HG03521 (cell line): ENCODE data around the gene TRIM28.

Source experiments
- ATAC-seq: cut with Tn5 transposase; IDR thresholded peaks from one replicate; pipeline ENCODE4 v1.9.1; 2021; ENCODE audit warnings: mild to moderate bottlenecking, moderate library complexity; ENCODE audit not compliant: unreplicated experiment

TRIM28 gene

DNA sequence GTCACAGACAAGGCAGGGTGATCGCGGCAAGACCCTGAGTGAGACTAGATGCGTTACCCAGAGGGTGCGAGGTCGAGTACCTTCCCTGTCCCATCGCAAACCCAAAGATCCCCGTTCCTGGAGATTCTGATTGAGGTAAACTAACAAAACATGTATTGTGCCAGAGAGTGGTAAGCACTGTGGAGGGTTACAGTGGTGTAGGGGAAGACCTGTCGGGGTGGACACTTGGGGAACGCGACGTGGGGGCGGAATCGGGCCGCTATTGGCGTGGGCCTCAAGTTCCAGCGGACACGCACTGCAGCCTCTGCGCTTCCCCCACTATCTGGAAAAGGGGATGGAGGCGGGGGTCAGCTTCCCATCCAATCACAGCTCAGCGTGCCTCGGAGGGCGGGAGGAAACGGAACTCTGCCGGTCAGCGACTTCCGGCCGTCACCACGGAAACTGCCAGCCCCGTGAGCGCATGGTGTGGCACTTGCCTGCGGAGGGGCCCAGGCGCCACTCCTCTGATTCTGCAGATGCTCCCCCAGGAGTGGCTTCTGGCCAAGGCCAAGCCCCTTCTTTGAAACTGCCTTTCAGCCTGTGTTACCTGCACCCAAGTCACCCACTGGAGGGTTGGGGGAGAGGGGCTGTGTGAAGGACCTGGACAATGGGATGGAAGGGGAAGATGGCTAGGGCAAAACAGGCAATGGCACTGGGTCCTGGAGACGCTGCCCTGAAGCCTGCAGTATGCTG is 15.6 kb downstream of the TRIM28 start:
- ATAC-seq = no peak

DNA sequence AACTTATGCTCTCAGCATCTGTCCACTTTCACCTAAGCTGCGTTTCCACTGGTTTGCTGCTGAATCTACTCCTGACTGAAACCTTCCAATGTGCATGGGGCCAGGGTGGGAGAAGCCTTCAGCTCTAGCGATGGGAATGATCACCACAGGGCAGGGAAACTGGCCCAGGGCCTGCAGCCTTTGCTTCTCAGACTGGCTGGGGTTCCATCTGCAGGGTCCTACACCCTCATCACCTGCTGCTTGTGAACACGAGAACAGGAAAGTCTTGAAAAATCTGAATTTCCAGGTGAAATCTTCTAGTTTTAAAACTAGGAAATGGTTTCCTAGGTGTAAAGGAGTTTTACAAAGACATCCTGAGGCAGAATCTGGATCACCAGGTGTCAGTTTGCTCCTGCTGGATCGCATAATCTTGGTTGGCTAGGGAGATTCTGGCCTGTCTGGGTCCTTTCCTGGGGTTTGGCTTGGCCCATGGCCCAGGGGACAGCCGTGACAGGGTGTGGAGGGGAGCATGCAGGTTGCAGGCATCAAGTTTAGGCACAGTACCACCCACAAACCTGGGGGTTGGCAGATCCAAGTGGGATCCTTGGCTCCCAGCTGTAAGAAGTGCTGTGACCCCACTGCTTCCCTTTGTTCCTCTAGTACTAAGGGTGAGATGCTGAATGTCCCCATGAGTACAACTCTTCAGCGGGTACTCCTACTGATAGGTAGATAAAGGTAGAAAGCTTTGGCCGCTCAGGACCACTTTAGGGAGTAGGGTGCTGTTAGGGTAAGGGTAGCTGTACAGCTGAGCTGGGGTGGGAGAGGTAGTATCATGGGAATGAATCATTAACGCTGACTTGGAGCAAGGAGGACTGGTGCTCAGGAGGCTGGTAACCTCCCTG is 16.4 kb downstream of the TRIM28 start:
- ATAC-seq = no peak

GRCh38 chr19:58560921-58561320 is 17.1 kb downstream of the TRIM28 start:
- ATAC-seq = no peak

- no peak for ATAC-seq
These were observed 17.7 kb downstream of the TRIM28 start for GRCh38 chr19:58561373-58562121.

DNA sequence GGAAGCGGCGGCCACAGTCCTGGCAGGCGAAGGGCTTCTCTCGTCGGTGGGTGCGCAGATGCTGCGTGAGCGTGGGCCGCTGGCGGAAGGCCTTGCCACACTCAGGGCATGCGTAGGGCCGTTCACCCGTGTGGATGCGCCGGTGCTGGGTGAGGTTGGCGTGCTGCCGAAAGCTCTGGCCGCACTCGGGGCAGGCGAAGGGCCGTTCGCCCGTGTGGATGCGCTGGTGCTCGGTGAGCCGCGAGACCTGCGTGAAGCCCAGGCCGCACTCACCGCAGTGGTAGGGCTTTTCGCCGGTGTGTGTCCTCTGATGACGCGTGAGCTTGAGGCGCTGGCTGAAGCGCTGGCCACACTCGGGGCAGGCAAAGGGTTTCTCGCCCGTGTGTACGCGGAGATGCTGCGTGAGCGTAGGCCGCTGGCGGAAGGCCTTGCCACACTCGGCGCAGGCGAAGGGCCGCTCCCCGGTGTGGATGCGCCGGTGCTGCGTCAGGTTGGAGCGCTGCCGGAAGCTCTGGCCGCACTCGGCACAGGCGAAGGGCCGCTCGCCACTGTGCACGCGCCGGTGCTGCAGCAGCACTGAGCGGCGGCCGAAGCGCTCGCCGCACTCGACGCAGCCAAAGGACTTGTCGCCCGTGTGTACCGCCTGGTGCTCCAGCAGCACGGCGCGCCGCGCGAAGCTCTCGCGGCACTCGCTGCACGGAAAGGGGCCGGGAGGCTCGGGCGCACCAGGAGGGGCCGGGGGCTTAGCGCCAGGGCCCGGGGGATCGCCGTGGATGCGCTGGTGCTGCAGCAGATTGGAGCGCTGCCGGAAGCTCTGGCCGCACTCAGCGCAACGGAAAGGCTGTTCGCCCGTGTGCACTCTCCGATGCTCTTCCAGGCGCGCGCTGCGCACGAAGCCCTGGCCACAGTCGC is 18.5 kb downstream of the TRIM28 start:
- no peak for ATAC-seq

DNA sequence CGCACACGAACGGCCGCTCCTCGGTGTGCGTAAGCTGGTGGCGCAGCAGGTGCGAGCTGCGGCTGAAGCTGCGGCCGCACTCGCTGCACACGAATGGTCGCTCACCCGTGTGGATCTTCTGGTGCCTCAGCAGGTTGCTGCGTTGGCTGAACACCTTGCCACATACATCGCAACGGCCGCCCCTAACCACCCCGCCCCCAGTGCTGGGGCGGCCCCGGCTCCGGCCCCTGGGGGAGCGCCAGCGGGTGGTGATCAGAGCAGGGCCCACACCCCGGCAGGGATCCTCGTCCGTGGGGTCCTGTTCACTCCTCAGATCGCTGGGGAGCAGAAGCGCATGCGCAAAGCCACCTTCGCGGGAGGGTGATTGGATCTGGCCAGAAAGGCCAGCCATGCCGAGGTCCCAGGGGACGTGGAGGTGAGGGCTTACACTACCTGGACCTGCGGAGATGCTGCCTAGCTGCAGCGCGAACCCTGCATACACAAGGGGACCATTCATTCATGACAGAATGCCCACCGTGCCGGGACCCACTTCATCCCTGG is 19.2 kb downstream of the TRIM28 start:
- ATAC-seq = no peak

GRCh38 chr19:58563823-58564222 is 20.0 kb downstream of the TRIM28 start:
- no peak for ATAC-seq

DNA sequence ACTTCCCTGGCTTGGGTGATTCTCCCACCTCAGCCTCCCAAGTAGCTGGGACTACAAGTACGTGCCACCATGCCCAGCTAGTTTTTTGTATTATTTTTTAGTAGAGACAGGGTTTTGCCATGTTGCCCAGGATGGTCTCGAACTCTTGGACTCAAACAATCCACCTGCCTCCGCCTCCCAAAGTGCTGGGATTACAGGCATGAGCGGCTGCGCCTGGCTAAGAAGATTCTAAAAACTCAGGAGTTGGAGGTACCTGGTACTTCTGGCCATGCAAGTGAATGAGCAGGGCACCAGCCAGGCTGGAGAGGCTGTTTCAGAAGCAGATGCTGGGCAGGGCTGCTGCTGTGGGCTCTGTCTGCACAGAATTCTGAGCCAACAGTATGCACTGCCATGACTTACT is 23.1 kb downstream of the TRIM28 start:
- ATAC-seq = no peak

DNA sequence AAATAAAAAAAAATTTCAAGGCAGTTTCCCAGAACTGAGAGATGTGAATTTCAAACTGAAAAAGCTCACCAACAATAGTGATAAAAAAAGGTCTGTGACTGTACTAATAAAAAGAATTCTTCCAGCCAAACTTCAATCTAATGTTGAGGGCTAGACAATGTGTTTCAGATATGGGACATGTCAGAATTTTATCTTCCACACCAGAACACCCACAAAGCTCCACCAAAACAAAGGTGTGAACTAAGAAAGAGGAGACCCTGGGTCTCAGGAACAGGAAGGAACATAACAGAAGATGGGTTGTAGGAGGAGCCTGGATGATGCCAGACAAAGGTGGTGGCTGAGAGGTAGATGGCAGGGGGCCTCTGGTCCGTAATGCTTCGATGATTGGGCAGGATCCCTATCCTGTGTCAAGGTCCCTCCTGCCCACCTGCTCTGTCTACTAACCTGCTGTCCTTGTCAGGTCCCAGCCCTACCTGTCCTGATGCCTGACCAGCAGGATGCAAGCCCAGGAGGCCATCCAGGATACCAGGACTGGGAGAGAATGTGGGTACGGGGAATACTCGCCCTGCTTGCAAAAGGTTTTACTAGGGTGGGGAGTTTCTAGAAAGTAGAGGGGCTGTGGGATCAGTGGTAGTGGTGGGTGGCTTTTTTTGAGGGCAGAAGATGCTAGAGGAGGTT is 24.7 kb downstream of the TRIM28 start:
- ATAC-seq = no peak

DNA sequence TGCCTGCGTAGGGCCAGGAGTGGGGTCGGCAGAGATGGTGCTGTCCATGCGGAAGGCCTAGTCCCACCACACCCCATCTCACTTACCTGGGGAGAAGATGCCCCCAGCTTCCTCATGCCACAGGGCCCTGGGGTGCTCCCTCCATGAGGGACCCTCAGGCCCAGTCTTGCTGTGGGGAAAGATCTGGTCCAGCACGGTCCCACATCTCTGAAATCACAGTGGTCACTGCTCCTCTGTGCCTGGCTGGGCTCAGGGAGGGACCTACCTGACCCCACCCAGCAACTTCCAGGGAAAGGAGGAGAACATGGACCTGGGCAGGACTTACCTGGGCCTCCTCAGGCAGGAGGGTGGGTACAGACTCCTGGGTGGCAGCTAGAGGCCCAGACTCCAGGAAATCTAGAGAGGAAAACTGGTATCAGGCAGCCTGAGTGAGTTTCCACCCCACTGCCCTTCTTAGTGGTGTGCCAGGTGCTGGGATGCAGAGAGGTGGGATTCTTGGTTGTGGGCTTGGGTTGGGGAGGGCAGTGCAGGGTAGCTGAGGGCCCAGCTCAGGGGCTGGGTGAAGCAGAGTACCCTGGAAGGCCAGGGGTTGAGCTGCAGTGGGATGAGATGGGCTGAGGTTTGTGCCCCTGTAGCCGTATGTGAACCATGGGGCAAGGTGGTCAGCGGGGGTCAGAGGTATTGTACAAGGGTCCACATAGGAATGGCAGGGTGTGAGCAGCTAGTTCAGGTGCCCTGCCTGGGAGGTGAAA is 25.5 kb downstream of the TRIM28 start:
- ATAC-seq = no peak

DNA sequence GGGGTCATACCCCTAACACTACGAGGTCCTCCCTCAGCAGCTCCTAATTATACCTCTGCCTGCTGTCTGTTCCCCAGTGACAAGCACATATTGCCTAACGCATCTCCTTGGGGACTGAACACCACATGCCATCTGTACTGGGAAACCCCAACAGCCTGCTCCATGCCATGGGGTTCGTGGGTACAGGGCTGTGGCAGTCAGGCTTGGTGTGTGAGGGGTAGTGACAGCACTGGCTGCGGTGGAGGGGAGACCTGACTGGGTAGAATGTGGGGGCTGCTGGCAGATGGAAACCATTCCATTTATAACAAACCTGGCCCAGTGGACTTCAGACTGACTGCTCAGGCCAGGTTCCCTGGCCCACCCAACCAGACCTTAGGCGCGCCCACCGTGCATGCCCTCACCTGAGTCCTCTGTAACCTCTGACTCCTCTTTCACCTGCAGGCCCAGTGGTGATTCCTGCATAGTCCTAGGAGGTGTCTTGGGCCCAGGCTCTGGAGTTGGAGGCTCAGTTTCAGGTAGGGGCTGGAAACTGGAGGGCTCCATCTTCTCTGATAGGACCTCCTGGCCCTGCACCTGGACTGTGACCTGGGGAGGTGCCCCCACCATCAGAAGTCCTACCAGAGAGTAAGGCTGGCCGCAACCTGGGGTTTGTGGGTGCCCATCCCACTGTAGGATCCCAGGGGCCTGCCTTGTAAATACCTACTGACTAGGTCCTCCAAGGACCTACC is 26.2 kb downstream of the TRIM28 start:
- no peak for ATAC-seq

DNA sequence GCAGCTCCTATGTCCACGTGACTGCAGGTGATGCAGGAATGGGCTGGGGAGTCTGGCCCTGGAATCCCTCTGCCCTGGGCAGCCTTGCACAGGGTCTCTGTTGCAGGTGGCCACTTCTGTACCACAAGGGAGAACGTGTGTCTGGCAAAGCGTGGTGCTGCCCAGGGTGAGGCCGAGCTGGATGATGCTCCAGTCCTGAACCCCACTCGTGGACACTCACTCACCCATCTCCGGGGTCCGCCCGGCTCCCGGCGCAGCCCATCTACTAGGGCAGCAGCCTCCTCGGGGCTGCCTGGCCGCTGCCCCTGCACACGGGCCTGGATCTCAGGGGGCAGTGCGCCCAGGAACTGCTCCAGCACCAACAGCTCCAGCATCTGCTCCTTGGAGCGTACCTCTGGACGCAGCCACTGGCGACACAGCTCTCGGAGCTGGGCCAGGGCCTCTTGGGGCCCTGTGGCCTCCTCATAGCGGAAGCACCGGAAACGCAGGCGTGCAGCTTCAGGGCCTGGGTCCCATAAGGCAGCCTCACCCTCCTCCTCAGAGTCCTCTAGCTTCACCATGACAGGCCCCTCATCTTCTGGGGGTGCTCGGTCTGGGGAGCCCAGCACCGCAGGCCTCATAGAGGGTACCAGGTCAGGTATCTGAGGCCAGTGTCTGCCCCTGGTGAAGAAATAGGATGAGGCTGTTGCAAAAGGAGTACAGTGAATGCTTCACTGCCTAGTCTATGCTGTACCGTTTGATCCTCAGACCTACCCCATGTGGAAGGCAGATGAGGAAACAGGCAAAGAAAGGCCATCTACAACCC is 27.1 kb downstream of the TRIM28 start:
- ATAC-seq = no peak

GRCh38 chr19:58571575-58571947 is 27.7 kb downstream of the TRIM28 start:
- no peak for ATAC-seq

- ATAC-seq = no peak
These were observed 28.4 kb downstream of the TRIM28 start for GRCh38 chr19:58572026-58572817.

- peak; percentile 51 for ATAC-seq
These were observed 29.2 kb downstream of the TRIM28 start, which contains the start of gene MZF1 for GRCh38 chr19:58572818-58573657. Gene MZF1 (minus strand): TSS chr19:58573335. CDS start chr19:58571389, 1,946 bp downstream.
